ENCODE data around the gene ZDHHC4. TPM values are rescaled to one million over a fixed set of nuclear protein-coding genes. Genes with fewer than 3 reads are reported as not detected.
"Not testable (repeated sequence)": the region's sequence is repeated elsewhere in the genome, so short reads cannot be mapped to it uniquely, and the experiment has no call there.

ZDHHC4 gene
- total RNA-seq, 2 experiments from 2014 or later: 27.8 to 32.0 TPM

DNA sequence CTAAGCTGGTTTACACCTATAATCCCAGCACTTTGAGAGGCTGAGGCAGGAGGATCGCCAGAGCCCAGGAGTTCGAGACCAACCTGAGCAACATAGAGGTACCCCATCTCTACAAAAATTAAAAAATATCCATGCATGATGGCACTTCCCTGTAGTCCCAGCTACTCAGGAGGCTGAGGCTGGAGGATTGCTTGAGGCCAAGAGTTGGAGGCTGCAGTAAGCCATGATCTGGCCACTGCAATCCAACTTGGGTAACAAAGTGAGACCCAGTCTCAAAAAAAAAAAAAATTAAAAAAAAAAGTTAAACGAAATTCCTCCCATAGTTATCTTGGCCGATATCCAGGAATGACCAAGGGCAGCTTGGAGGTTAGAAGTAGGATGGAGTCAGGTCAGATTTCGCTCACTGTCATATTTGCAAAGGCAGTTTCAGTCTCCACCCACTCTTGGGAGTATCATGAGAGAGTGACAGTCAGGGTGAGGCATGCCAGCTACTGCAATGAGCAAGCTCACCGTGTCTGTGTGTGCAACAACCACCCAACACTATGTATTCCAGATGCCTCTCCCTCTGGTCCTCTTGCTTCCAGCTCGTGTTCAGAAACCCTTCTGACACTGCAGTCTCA lies 6.0 kb upstream of the ZDHHC4 start:
- intact Hi-C loops (cut with micrococcal nuclease): no loop called here
- peaks cover 6% of the 10 kb centered on the region for H3K4me1 Mint-ChIP-seq (ENCODE audit: low read depth)
- DNase-seq (no peak), ATAC-seq (peak; percentile 42)
- POLR2A ChIA-PET: no interaction called here
- TF ChIP-seq, protein P1, sequence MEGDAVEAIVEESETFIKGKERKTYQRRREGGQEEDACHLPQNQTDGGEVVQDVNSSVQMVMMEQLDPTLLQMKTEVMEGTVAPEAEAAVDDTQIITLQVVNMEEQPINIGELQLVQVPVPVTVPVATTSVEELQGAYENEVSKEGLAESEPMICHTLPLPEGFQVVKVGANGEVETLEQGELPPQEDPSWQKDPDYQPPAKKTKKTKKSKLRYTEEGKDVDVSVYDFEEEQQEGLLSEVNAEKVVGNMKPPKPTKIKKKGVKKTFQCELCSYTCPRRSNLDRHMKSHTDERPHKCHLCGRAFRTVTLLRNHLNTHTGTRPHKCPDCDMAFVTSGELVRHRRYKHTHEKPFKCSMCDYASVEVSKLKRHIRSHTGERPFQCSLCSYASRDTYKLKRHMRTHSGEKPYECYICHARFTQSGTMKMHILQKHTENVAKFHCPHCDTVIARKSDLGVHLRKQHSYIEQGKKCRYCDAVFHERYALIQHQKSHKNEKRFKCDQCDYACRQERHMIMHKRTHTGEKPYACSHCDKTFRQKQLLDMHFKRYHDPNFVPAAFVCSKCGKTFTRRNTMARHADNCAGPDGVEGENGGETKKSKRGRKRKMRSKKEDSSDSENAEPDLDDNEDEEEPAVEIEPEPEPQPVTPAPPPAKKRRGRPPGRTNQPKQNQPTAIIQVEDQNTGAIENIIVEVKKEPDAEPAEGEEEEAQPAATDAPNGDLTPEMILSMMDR (IDR thresholded peaks at IDR 0.05): no peak
- no peak overlapping the region for H3K4me3 Mint-ChIP-seq
- H3K9me3 Mint-ChIP-seq: no peaks in the 10 kb centered on the region
- H3K36me3 Mint-ChIP-seq (ENCODE audit: low read depth): no peaks in the 10 kb centered on the region
- no peaks in the 10 kb centered on the region for H3K27me3 Mint-ChIP-seq
- H3K27ac Mint-ChIP-seq: no peak overlapping the region
- CTCF ChIA-PET: interaction anchor here (0.5 to 2.5 kb wide), 2 partner anchors 12 to 16 kb away, joined by 3 to 8 read pairs; no protein-coding TSS in a partner anchor

DNA sequence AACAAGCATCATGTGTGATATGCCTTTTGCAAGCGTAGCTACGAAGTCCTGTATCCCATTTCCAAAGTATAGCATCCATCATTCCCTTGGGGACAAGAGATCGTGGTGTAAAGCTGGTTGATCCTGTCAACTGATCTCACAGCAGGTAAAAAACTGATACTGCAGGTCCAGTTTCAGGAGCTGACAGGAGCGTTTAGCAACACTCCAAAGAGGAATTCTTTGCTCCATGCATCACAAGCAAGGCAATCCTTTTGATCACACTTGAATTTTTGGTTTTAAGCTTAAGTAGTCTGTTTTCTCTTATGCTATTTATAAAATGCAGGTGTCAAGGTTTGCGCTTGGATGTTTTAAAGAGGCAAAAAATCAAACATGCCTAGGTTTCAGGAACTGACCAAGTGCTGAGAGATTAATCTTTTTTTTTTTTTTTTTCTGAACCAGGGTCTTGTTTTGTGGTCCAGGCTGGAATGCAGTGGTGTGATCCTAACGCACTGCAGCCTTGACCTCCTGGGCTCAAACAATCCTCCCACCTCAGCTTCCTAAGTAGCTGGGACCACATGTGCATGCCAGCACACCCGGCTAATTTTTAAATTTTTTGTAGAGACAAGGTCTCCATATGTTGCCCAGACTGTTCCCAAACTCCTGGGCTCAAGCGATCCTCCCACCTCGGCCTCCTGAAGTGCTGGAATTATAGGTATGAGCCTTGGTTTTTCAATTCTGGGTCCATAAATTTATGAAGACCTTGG lies 1.8 kb upstream of the ZDHHC4 start:
- peaks cover 20% of the 10 kb centered on the region for H3K4me1 Mint-ChIP-seq (ENCODE audit: low read depth)
- no peaks in the 10 kb centered on the region for H3K9me3 Mint-ChIP-seq
- intact Hi-C loops (cut with micrococcal nuclease): no loop called here
- no peak for DNase-seq
- ChIA-PET POLR2A (interaction anchor here (1.1 to 4.0 kb wide), 3 partner anchors 10 to 29 kb away, joined by 3 to 18 read pairs (median 3); partner anchors contain the start of gene INTS15), CTCF (interaction anchor here (0.6 to 5.9 kb wide), 7 partner anchors 14 to 60 kb away, joined by 3 to 44 read pairs (median 4); partner anchors contain the start of gene INTS15)
- TF ChIP-seq, protein P1 (IDR thresholded peaks at IDR 0.05): no peak
- H3K27me3 Mint-ChIP-seq: no peaks in the 10 kb centered on the region
- ATAC-seq: no peak
- peaks cover 5% of the 10 kb centered on the region for H3K36me3 Mint-ChIP-seq (ENCODE audit: low read depth)
- H3K4me3 Mint-ChIP-seq: peak overlapping the region; percentile 84
- no peak overlapping the region for H3K27ac Mint-ChIP-seq

DNA sequence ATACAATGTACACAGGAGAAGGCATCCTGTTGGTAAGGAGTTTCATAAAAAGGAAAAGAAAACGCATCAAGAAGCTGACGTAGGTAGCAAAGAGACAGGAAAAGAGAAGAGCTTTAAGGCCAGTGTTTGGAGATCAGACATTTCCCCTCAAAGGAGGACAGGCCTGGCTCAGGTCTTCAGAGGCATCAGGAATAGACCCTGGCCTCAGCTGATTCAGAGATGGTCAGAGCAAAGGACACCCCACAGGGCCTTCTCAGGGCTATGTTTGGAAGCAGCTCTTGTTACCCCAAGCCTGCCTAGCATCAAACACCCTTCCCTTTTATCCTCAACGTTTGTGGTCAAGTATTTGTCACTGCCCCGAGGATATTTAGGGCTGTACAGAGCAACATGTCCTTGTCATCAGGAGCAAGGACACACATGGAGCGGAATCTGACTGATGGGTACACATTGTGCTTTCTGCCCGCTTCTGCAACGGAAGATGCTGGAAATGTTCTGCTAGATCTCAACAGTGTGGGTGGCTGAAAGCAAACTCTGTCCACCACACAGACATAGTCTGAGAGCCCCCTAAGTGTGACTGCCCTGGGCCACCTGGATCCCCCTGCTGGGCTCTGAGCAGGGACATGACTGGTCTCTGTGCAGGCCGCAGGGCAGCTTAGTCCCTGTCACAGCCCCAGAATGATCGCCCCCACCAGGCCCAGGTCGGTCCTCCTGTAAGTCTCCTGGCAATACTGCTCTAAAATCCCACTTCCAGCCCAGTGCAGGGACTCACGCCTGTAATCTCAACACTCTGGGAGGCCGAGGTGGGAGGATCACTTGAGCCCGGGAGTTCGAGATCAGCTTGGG lies 1.0 kb upstream of the ZDHHC4 start:
- POLR2A ChIA-PET: interaction anchor here (1.1 to 4.0 kb wide), 4 partner anchors 9 to 62 kb away, joined by 3 to 18 read pairs (median 3); partner anchors contain the start of gene INTS15
- ATAC-seq: no peak
- Mint-ChIP-seq H3K4me3 (peak overlapping the region; percentile 84), H3K9me3 (no peaks in the 10 kb centered on the region), H3K27me3 (no peaks in the 10 kb centered on the region), H3K4me1 (ENCODE audit: low read depth) (peaks cover 23% of the 10 kb centered on the region), H3K27ac (peak overlapping the region; percentile 83), H3K36me3 (ENCODE audit: low read depth) (peaks cover 9% of the 10 kb centered on the region)
- TF ChIP-seq, protein P1 (IDR thresholded peaks at IDR 0.05): peak; percentile 28
- CTCF ChIA-PET: interaction anchor here (1.1 to 5.9 kb wide), 6 partner anchors 13 to 61 kb away, joined by 3 to 44 read pairs (median 4); partner anchors contain the start of gene INTS15
- intact Hi-C loops (cut with micrococcal nuclease): no loop called here
- DNase-seq: peak; percentile 40

DNA sequence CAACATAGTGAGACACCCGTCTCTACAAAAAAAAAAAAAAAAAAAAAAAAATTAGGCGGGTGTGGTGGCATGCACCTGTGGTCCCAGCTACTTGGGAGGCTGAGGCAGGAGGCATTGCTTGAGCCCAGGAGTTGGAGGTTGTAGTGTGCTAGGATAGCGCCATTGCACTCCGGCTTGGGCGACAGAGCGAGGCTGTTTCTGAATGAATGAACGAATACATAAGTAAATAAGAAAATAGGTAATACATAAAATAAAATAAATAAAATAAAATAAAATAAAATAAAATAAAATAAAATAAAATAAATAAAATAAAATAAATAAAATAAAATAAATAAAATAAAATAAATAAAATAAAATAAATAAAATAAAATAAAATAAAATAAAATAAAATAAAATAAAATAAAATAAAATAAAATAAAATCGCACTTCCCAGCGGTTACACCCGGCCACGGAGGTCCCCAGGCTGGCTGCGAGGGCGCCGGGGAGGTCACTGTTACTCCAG lies 336 bp upstream of the ZDHHC4 start:
- CTCF ChIA-PET: interaction anchor here (1.1 to 5.9 kb wide), 3 partner anchors 12 to 24 kb away, joined by 3 to 44 read pairs (median 3); partner anchors contain the start of gene INTS15
- Mint-ChIP-seq H3K4me3 (peak overlapping the region; percentile 84), H3K4me1 (ENCODE audit: low read depth) (peaks cover 28% of the 10 kb centered on the region), H3K27ac (peak overlapping the region; percentile 83), H3K36me3 (ENCODE audit: low read depth) (peaks cover 15% of the 10 kb centered on the region)
- ATAC-seq; H3K9me3 Mint-ChIP-seq; intact Hi-C loops (cut with micrococcal nuclease); H3K27me3 Mint-ChIP-seq: not testable (repeated sequence)
- POLR2A ChIA-PET: interaction anchor here (1.1 to 4.0 kb wide), 5 partner anchors 12 to 63 kb away, joined by 3 to 18 read pairs (median 4); partner anchors contain the start of gene INTS15
- DNase-seq: peak; percentile 31
